HG03342 (cell line): ENCODE measurements around the gene SEMA4D.

ENCODE experiments used
- ATAC-seq: cut with Tn5 transposase; IDR thresholded peaks from one replicate; pipeline ENCODE4 v1.9.1; 2021; ENCODE audit warnings: mild to moderate bottlenecking, moderate library complexity; ENCODE audit not compliant: unreplicated experiment

Gene SEMA4D

DNA sequence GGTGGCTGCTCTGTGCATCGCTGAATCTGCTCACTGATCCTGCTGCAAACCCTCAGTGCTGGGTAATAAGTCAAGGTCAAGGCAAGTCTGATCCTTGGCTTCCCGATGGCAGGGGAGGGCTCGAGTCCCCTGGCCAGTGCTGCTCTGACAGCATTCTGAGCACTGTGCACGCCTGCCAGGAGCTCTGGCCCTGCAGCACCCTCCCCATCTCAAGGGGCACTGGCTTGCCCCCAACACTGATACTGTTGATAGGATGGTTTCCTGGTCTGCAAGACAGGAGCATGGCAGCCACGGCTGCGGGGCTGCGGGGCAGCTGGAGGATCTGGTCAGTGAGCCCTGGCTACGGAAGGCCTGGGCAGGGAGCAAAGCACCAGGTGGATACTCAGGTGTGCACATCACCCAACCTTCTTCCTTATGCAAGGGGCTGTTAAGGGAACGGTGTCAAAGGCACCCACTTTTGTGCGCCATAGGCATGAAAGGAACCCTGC, 107.8 kb downstream of the SEMA4D start:
- ATAC-seq = no peak

DNA sequence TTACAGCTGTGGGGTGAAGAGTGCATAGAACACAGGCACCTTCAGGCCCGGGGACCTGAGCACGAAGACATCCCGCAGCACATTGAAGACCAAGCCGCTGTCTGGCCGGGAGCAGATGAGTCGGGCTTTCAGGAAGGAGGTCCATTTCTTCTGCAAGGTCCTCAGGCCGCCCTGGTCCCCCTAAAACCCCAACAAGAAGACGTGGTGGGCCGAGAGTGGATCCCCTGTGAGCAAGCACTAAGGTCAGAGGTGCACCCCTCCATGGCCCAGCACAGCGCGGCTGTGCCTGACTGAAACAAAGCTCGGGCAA, 109.1 kb downstream of the SEMA4D start:
- ATAC-seq = no peak

DNA sequence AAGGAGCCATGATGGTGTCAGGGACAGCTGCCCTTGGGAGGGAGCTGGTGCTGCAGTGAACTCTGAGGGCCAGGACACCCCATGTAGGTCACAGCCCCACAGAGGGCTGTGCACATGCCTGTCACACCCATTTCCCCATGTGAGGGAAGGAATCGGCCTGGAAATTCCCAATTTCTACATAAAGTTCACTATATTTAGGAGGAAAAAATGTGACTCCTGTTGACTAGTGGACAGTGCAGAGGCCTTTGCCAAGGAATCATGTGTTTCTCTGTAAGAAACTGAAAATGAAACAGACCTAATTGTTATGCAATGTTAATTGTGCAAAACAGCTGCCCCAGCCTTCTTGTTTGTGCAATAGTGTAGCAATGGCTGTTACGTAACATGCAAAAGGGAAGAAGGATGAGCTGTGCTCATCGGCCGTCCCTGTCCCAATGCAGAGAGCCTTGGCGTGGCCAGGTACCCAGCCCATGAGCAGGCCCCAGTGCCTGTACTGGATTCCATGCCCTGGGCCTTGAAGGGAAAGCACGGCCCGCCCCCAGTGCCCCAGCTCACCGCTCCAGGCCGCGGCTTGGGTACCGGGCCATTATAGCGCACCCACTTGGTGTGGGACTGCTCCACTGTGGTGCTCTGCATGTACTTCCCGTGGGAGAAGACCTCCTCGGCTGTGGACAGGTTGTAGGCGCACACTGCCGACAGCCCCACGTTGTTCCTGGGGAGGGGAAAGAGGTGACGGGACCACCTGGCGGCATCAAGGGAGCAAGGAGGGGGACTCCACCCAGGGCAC, 109.6 kb downstream of the SEMA4D start:
- no peak for ATAC-seq

DNA sequence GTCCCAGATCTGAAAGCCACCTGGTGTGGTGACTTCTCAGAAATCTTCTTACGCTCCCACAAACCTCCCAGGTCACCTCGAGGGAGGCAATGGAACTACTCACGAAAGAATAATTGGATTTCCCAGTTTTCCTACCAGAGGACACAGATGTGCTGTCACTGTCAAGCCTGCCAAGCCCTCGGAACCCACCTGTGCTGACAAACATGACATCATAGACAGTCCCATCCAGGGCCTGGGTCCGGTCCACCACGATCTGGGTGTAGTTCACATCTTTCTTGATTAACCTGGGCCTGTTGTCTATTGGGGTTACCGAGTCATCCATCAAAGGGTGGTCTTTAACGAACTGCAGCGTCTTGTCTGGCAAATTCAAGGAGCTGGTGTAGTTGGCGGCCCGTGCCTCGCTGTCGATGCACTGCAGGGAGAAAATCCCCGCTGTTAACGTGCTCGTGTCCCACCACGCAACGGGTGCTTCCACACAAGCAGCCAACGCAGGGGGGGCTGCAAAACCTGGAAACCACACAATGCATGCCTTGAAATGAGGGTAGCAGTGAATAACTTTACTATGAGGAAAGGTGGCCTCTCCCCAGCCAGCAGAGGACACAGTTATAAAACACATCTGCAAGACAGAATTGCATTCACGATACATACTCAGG, 110.6 kb downstream of the SEMA4D start:
- no peak for ATAC-seq

DNA sequence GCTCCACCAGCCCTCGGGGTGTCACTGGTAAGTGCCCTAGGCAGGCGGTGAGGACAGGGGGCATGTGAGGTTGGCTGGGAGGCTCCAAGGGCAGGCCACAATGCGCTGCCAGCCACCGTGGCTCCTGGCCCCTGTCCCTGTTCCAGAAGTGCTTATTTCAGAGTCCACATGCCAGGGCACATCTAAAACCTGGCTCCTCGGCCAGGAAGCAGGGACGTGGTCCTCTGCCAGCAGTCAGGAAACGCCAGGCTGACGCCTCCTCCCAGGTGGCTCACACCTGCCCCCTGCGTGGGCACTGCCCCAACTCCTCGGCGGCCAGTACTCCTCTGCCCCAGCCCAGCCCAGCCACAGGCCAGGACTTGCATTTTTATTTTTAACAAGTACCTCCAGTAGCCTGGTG, 111.1 kb downstream of the SEMA4D start:
- ATAC-seq = no peak

DNA sequence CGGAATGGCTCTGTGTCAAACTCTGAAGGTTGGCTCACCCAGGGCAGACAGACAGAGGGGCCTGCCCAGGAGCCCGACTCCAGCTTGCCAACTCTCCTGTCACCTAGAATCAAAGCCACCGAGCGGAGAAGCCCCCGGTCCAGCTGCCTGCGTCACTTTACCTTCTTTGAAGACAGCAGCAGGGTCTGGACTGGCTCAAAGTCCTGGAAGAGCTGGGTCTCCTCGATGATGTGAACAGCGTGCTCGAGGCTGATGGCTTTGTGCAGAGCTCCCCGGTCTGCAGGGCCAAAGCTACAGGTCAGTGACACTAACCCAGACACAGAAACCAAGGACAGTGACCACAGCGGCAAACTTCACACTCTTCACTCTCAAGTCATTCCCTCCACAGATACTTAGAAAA, 111.7 kb downstream of the SEMA4D start:
- no peak for ATAC-seq

DNA sequence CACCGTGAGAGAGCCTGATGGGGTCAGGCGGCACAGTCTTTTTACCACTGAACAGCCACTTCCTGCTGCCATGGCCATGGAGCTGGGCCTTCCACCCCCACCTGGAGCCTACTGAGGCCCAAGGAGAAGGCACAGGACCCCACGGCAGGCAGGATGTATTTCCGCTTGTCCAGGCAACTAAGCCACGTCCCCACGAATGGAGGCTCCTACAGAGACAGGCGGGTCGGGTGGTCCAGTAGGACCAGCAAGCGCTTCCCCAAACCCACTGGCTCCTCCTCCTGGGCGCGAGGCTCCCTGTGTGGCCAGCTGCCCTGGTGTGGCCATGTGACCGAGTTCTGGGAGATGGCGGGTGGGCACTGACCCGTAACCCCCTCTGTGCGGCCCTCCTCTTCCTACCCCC, 113.1 kb downstream of the SEMA4D start:
- no peak for ATAC-seq

DNA sequence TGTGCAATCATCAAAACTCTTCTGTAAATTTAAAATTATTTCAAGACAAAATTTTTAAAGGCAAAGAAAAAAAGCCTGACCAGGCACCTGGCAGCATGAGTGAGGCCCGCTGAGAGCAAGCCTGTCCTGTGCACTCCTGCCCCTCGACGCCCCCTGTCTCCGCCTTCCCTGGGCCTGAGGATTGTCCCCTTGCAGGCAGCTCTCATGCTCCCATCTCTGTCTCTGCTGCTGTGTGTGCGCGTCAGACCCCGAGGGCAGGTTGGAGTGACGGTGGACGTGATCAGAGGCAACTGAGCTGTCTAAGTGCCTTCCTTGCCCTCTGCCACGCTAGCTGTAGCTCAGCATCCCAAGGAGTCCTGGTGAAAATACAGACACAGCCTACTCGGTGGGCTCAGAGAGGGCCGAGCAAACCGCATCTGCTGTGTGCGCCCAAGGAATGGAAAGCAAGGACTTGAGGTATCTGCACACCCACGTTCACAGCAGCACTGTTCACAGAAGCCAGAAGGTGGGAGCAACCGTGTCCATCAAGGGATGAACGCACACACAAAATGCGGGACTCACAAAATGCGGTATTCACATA, 114.1 kb downstream of the SEMA4D start:
- ATAC-seq = no peak

DNA sequence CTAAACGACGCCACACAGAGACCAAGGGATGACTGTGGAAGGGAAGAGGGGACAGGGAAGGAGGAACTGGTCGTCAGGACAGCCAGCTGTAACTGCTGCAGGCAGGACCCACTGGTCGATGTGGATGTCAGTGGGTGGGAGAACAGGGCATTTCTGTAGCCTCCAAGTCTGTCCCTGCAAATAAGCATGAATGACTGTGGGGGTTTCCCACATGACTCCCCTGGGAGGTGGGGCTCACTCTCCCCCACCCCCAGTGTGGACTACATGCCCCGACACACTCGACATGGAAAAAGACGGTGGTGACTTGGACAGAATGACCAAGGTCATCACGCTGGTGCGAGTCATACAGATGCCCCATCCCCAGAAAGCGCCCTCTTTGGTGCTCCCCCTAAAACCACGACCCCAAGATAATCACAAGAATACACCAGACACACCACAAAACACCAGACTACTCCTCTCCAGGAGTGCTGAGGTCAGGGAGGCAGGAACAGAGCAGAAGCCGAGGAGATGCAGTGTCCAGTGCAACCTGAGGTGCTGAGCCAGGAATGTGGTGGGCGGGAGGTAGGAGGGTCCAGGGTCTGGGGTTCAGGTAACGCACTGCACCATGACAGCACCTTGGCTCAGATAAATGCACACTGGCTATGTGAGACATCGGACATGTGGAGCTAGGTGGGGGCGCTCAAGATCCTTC, 114.7 kb downstream of the SEMA4D start:
- ATAC-seq = no peak

DNA sequence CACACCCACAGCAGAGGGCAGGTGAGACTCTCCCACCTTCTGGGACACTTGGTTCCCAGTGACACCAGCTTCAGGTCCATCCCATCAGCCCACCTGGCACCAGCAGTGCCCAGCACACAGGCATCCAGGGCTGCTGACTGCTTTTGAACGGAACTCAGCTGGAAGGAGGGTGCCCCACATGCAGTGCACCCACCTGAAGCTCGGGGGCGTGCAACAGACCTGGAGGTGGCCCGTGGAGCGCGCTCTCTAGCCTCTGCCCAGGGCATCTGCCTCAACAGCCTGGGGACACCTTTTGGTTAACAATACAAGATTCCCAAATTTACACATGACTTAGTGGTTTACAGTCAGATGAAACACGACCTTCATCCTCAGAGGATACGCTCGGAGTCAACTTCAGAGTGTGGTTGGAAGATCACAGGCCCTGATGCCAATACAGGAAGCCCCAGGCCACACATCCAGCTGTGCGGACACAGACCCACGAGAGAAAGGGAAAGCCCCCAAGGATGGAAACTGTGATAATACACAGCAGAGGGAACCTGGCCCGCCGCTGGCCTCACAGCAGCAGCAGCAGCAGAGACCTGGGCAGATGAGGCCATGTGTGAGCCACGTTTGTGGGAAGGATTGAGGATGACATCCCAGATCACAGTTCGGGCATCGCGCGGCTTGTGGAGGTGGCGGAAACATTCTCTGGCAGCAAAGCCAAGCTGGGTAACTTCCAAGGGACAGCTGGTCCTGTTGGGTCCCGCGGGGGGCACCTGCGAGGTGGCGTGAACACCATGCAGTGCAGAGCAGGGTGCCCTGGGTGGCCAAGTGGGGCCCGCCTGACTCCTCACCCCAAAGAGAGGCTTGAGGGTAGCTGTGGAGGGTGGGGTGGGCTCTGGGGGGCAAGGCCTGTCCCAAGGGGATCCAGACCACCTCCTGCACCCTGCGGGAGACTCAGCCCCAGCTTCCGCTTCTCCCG, 115.6 kb downstream of the SEMA4D start:
- no peak for ATAC-seq

DNA sequence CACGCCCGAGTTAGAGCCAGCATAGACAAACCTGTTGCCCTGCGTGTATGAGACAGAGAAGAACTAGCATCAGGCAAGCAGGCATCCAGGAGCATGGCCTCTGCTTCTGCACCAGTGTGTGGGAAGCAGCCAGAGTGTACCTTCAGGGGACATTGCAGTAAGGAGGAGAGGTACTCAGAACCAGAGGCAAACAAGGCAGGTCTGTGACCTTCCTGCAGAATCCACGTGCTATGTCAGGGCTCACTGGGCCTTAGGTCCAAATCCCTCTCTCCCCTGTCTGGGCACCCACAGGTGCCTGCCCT, 116.7 kb downstream of the SEMA4D start:
- no peak for ATAC-seq

DNA sequence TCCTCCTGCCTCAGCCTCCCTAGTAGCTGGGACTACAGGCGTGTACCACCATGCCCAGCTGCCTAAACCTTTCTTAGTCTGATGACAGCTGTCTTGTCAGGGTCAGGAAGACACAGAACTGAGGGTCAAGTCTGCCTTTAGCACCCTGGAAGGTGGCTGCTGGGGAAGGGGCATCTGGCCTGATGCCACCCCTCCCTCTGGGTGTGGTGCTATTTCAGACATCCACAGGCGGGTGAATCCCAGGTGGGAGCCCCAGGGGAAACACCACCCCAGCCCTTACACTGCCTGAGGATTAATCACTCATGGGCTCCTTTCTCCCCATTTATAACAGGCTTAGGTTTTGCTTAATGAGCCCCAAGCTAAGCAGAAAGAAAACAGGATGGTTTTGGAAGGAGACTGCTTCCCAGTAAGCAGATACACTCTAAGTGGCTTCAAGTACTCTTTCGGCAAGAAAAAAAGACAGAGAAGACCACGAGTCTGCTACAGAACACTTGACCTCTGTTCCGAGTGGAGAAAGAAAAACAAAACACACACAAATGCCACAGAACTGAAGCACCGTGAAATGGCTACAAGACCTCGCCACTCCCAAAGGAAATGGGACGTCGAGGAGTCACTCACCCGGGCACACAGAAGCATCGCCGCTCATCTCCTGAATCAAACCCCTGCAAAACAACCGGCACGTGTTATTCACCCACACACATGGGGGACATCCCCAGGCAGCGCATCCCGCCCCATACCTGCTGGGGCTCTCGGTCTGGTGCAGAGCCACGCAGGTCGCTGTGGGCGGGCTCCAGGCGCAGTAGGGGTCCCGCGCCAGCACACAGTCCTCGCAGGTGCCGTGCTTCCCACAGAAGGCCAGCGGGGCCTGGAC, 117.2 kb downstream of the SEMA4D start:
- no peak for ATAC-seq

DNA sequence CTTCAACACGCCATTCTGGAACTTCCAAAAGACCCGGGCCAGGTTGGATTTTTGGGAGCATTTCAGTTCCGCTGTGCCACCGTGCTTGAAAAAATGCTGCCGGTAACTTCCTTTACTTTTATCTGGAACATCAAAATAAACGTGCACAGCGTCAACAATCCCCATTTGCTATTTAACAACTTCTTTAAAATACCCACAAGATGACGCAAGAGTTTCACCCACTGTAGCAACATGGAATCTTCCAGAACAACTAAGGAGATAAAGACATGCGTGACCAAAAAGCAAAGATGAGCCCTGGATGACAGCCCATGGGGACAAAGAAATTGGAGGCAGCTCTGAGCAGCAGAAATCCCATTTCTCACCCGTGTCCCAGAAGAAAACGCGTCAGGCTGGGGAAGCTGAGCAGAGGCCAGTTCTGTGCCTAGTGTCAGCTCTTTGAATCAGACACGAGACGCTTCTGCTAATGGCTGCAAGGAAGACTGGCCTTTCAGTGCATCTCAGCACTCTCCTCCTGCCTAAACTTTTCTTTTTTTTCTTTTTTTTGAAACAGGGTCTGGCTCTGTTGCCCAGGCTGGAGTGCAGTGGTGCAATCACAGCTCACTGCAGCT, 118.3 kb downstream of the SEMA4D start:
- ATAC-seq = no peak

DNA sequence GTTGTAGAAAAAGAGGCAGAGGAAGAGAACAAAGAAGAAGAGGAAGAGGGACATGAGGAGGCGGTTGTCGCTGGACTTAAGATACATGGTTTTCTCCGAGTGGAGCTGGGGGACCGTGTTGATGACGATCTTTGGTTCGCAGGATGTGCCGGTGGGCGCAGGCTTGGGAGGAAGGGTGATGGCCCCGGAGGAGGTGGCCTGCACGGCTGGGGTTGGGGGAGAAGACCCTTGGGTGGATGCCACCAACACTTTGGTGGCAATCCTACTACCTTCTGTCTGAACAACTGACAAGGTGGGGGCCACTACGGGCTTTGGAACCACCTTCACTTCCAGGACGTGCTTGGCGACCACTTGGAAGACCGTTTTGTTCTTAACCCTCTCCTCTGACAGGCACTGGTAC, 118.9 kb downstream of the SEMA4D start:
- no peak for ATAC-seq

DNA sequence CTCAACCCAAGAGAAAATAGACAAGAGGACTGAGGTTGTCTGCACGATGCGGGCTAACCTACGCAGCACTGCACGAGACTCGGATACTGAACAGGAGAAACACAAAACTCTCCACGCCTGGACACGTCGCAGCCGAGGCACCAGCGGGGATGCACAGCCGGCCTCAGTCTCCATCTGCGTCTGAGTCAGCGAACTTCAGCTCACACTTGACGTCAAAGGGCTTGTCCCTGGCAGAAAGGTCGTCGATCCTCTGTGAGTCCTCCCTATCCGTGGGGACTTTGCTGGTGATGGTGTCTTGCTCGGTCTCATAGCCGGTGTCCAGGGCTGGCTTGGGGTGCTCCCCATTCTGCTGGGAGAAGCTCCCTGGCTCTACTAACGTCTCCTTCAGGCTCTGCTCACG, 119.4 kb downstream of the SEMA4D start:
- no peak for ATAC-seq

DNA sequence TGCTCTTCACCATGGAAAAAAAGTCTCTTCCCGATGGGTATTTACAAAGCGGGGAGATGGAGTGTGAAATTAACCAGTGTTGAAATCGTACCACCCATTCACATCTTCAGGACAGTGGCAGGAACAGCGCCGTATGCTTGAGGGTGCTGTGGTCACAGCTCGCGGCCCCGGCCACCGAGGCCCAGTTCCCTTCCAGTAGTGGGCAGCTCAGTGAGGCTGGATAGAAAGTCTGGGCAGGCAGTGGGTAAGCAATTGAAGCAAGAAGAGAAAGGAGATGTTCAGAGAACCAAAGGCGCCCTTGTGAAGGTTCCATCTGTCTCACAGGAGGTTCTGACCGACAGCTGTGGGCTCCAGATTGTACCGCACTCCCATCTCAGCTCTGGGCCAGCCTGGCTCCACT, 120.5 kb downstream of the SEMA4D start:
- ATAC-seq = no peak

DNA sequence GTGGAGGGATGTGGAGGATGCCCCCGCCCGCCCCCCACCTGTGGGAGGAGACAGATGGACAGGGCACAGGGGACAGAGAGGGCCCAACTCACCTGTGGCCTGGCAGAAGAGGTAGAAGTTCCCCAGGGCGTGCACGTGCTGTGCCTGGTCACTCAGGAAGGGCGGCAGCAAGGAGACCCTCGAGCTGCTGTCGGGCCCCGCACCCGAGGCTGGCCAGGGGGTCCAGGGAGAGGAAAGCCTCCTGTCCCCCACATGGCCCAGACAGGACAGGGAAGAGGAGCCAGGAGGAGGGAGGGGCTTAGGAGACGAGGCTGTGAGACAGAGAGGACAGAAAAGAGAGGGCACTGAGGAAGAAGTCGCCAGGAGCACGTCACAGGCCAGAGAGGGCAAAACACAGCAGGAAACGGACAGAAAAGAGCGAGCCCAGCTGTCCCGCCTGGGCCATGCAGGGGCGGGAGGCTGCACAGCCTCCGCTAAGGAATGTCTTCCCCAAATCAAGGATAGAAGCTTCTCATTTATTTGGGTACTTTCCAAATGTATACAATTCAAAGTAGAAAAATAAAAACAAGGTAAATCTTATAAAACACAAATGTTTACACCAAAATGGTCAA, 121.1 kb downstream of the SEMA4D start:
- no peak for ATAC-seq

DNA sequence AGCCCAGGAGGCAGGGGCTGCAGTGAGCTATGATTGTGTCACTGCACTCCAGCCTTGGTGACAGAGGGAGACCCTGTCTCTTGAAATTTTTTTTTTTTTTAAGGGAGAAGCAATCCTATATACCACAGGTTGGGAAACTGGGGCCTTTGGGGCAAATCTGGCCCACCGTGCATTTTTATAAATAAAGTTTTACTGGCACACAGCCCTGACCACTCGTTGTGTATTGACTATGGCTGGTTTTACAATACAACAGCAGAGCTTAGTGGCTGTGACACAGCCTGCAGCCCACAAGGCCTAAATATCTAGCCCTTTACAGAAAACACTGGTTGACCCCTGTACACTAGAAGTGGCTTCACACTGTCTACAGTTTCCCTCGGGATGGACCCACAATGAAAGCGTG, 121.6 kb downstream of the SEMA4D start:
- no peak for ATAC-seq

DNA sequence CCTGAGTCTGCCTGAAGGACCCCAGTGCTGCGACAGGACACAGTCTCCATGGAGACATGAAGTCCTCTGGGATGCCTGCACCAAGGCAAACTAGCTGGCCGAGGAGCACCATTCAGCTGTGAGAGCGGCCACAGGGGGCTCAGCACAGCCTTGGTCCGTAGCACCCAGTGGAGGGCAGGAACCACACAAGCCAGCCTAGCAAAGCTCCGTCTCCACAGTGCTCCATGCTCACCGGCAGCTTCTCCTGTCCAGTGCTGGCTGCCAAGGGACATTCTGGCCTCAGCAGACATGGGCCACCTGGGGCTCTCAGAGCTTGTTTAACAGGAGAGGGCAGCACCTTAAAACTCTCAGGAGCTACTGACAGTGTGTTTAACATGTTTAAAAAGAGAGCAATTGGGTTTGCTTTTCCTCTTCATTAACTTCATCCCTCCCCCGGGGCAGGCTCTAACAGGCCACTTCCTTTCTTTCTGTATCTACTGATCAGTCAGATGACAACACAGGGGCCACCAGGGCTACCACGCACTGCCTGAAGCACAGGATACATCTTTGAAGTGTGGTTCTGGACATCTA, 122.6 kb downstream of the SEMA4D start:
- ATAC-seq = peak; percentile 66
